AG09319 (cell line): ENCODE measurements around the gene WDR83.
"Not testable (repeated sequence)": the region's sequence is repeated elsewhere in the genome, so short reads cannot be mapped to it uniquely, and the experiment has no call there.

Source experiments
- DNase-seq: peaks from one replicate; pipeline ENCODE4 v3.0.0-alpha.2; 2010; ENCODE audit warnings: low read depth; ENCODE audit errors: extremely low read depth
- TF ChIP-seq, protein P1 (sequence below): IDR thresholded peaks from 2 replicates; pipeline ENCODE4 v1.5.1; 2011; ENCODE audit warnings: low read depth, mild to moderate bottlenecking, inconsistent platforms, low read length, moderate library complexity

WDR83 gene

DNA sequence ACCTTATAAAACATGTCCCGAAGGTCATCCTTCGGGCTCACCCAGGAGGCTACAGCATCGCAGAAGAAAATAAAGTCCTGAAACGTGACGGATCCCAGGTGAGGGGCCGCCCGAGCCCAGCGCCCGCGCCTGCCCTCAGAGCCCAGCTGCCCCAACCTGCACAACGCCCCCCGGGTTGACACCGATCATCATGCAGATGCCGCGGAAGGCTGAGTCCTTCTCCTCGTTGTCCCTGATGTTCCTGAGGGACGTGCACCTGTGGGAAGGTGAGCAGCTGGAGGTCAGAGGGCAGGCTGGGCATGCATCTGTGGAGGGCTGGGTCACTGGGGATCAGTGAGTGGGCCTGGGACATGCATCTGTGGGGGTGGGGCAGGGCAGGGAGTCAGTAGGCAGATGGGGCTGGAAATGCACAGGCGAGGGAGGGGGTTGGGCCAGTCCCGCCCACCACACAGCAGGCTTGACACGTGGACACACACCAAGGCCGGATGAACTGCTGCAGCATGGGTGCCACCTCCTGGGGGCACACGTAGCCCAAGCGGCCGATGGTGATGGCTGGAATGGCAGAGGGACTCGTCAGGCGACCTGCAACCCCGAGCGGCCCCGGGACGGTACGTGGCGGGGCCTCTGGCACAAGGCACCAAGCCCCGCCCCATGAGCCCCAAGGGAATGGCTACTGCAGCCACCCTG lies 35.1 kb downstream of the WDR83 start:
- TF ChIP-seq, protein P1, sequence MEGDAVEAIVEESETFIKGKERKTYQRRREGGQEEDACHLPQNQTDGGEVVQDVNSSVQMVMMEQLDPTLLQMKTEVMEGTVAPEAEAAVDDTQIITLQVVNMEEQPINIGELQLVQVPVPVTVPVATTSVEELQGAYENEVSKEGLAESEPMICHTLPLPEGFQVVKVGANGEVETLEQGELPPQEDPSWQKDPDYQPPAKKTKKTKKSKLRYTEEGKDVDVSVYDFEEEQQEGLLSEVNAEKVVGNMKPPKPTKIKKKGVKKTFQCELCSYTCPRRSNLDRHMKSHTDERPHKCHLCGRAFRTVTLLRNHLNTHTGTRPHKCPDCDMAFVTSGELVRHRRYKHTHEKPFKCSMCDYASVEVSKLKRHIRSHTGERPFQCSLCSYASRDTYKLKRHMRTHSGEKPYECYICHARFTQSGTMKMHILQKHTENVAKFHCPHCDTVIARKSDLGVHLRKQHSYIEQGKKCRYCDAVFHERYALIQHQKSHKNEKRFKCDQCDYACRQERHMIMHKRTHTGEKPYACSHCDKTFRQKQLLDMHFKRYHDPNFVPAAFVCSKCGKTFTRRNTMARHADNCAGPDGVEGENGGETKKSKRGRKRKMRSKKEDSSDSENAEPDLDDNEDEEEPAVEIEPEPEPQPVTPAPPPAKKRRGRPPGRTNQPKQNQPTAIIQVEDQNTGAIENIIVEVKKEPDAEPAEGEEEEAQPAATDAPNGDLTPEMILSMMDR: no peak
- DNase-seq: no peak

DNA sequence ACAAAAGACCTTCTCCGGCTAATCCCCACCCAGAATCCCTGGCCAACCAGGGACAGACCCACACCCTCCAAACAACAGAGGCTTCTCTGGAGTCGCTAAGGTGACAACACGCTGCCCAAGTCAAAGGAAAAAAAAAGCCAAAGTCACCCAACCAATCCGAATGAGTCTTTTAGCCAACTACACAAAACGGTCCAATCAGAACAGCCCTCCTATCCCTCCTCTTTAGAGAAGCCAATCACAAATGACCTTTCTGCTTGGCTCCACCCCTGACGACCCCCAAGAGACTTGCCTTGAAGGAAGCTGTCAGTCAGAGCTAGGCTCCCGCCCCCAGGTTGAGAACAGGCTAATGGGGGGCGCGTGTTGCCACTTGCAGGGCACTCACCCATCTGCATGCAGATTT lies 36.4 kb downstream of the WDR83 start:
- no peak for DNase-seq
- TF ChIP-seq, protein P1: no peak

- TF ChIP-seq, protein P1: no peak
- no peak for DNase-seq
Observed at GRCh38 chr19:12705169-12705568, 38.6 kb downstream of the WDR83 start.

GRCh38 chr19:12705654-12706331 lies 39.2 kb downstream of the WDR83 start:
- TF ChIP-seq, protein P1: no peak
- no peak for DNase-seq

- DNase-seq: no peak
- TF ChIP-seq, protein P1: no peak
Observed at GRCh38 chr19:12706332-12706718, 39.7 kb downstream of the WDR83 start.

GRCh38 chr19:12708641-12709040 lies 42.0 kb downstream of the WDR83 start:
- TF ChIP-seq, protein P1: no peak

DNA sequence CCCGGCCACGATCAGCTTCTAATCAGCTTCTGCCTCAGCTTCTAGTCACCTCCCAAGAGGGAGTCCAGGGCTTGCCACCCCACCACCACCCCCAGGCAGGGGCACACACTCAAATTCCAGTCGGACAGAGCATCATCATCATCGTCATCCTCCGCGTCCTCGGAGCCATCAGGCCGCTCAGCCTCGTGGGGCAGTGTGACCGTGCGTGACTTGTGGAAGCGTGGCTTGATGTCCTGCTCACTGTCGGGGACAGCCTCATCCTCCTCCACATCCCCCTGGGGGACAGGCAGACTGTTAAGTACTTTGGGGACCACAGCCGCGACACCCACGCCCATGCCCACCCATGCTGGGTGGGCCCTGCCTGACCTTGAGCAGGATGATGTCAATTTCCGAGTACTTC lies 44.6 kb downstream of the WDR83 start:
- TF ChIP-seq, protein P1: no peak
- DNase-seq: no peak

More at GRCh38 chr19:12708641-12709040, 42.0 kb downstream of the WDR83 start:
- DNase-seq: no peak

DNA sequence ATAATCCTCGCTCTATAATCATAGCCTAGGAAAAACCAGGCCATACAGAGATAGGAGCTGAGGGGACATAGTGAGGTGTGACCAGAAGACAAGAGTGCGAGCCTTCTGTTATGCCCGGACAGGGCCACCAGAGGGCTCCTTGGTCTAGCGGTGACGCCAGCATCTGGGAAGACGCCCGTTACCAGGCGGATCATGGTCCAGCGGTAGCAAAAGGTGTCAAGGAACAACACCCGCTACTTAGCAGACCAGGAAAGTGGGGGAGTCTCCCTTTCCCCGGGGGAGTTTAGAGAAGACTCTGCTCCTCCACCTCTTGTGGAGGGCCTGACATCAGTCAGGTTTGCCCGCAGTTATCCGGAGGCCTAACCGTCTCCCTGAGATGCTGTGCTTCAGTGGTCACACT lies 45.5 kb downstream of the WDR83 start:
- DNase-seq: not testable (repeated sequence)

DNA sequence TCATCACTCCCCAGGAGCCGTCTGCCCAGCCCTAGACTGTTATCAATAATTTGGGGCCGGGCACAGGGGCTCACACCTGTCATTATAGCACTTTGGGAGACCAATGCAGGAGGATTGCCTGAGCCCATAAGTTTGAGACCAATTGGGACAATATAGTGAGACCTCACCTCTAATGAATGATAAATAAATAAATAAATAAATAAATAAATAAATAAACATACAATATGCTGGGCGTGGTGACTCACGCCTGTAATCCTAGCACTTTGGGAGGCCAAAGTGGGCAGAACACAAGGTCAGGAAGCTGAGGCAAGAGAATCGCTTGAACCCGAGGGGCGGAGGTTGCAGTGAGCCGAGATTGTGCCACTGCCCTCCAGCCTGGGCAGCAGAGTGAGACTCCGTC lies 46.7 kb downstream of the WDR83 start:
- not testable (repeated sequence) for DNase-seq
